HepG2 (cell line): ENCODE results near the gene ZNF474. TPM values are rescaled to one million over a fixed set of nuclear protein-coding genes. Genes with fewer than 3 reads are reported as not detected.

Experiments used
- ATAC-seq: fragments of 200-7000 bp; cut with Tn5 transposase; 3 replicates; pipeline ENCODE4 v1.9.1; 2020; ENCODE audit warnings: mild to moderate bottlenecking, moderate library complexity
- BruUV-seq: library from RNA; stranded (reverse); fragments of 400-500 nt; replicated peaks from 2 replicates; lab custom pipeline; 2021; lab: Mats Ljungman, UMichigan
- CTCF ChIA-PET: fragments of 300-600 bp; formaldehyde crosslinking; extraction: SDS; loops from one replicate; lab custom pipeline; 2021; ENCODE audit warnings: low total read pairs, inconsistent platforms, low intra/inter-chr PET ratio; lab: Yijun Ruan, JAX
- POLR2A ChIA-PET: fragments of 350-600 bp; sonication (Branson Sonifier 250); formaldehyde crosslinking; loops from one replicate; lab custom pipeline; 2020; ENCODE audit warnings: antibody characterized with exemption, inconsistent platforms; lab: Yijun Ruan, JAX
- DNase-seq: peaks from one replicate; pipeline ENCODE4 v3.0.0-alpha.2; 2015; ENCODE audit warnings: low spot score
- FAIRE-seq: peaks from 3 replicates; lab custom pipeline; 2011; peaks lifted over from hg19 to GRCh38; lab: Jason Lieb, UNC
- H2AFZ ChIP-seq: one replicate; pipeline ENCODE4 v1.6.1; 2011; ENCODE audit warnings: low read length, inconsistent platforms
- H3K27ac ChIP-seq: fragments of 300-600 bp; 3 replicates; pipeline ENCODE4 v1.8.0; 2011; ENCODE audit warnings: mixed run types, mild to moderate bottlenecking, mixed read lengths, low read length, inconsistent platforms; ENCODE audit not compliant: insufficient read depth; ENCODE audit errors: extremely low read length
- H3K27me3 ChIP-seq, 2 experiments: fragments of 200-600 bp in 1 of 2; 2 replicates in 1 of 2; 3 replicates in 1 of 2; pipeline versions ENCODE4 v1.6.0 to v1.8.0; 2011; ENCODE audit warnings: low read length in 2 of 2, mild to moderate bottlenecking in 2 of 2, moderate library complexity in 2 of 2, inconsistent platforms in 1 of 2; ENCODE audit not compliant: insufficient read depth in 2 of 2, control insufficient read depth in 1 of 2
- H3K36me3 ChIP-seq, 2 experiments: fragments of 200-600 bp in 1 of 2; replicated peaks in 1 of 2; 2 replicates in 1 of 2; 3 replicates in 1 of 2; pipeline versions ENCODE4 v1.5.1 to v1.8.0; 2011; ENCODE audit warnings: low read length in 2 of 2, inconsistent platforms in 1 of 2; ENCODE audit not compliant: insufficient read depth in 2 of 2, control insufficient read depth in 1 of 2
- H3K4me1 ChIP-seq: 2 replicates; pipeline ENCODE4 v1.5.1; 2012; ENCODE audit warnings: low read length, inconsistent platforms; ENCODE audit not compliant: insufficient read depth
- H3K4me2 ChIP-seq: 2 replicates; pipeline ENCODE4 v1.6.0; 2011; ENCODE audit warnings: low read depth, low read length, inconsistent platforms
- H3K4me3 ChIP-seq, 3 experiments: fragments of 200-600 bp in 1 of 3; sonication (generic), shearing (Covaris generic) in 1 of 3; replicated peaks in 1 of 3; 2 replicates each; pipeline ENCODE4 v1.5.1; 2011 to 2016; ENCODE audit warnings: low read length in 3 of 3, inconsistent platforms in 2 of 3, low read depth in 2 of 3, mild to moderate bottlenecking in 2 of 3, control low read depth in 1 of 3, mixed read lengths in 1 of 3; ENCODE audit not compliant: insufficient read depth in 1 of 3
- H3K79me2 ChIP-seq: one replicate; pipeline ENCODE4 v1.6.1; 2011; ENCODE audit warnings: low read length, inconsistent platforms; ENCODE audit not compliant: insufficient read depth
- H3K9ac ChIP-seq: 2 replicates; pipeline ENCODE4 v1.6.0; 2011; ENCODE audit warnings: mild to moderate bottlenecking, low read depth, low read length, inconsistent platforms; ENCODE audit not compliant: insufficient read depth
- H3K9me3 ChIP-seq: 2 replicates; pipeline ENCODE4 v1.5.1; 2012; ENCODE audit warnings: mild to moderate bottlenecking, low read length
- H4K20me1 ChIP-seq: 2 replicates; pipeline ENCODE4 v1.6.0; 2011; ENCODE audit warnings: inconsistent platforms, mild to moderate bottlenecking, low read length, moderate library complexity; ENCODE audit not compliant: insufficient read depth
- CBX1 ChIP-seq: IDR thresholded peaks from one replicate; pipeline ENCODE4 v1.6.1; 2016; ENCODE audit warnings: antibody characterized with exemption, low read depth
- NKX3-1 ChIP-seq: sonication (generic); formaldehyde crosslinking; IDR thresholded peaks from 2 replicates; pipeline ENCODE4 v1.5.0; 2020; ENCODE audit warnings: missing genetic modification reagents
- ONECUT2 ChIP-seq: sonication (generic); formaldehyde crosslinking; IDR thresholded peaks from 2 replicates; pipeline ENCODE4 v1.4.0; 2020; ENCODE audit warnings: missing genetic modification reagents
- RNF2 ChIP-seq: fragments of 450-650 bp; conservative IDR thresholded peaks from 2 replicates; pipeline ENCODE4 v1.6.1; 2016; ENCODE audit warnings: low read depth
- WIZ ChIP-seq: sonication (generic); formaldehyde crosslinking; IDR thresholded peaks from 2 replicates; pipeline ENCODE4 v1.5.1; 2020; ENCODE audit warnings: mild to moderate bottlenecking, missing genetic modification reagents
- ZBTB3 ChIP-seq: sonication (generic); formaldehyde crosslinking; IDR thresholded peaks from 2 replicates; pipeline ENCODE4 v1.4.0; 2020; ENCODE audit warnings: low read depth, mild to moderate bottlenecking, moderate library complexity, missing genetic modification reagents, borderline replicate concordance
- WGBS: methylation state at CpG from one replicate; pipeline ENCODE4 v1.1.6; 2017; ENCODE audit warnings: low lambda C conversion rate; 5-methylcytosine and 5-hydroxymethylcytosine counted together
- in situ Hi-C: cut with HindIII; loops from 2 replicates; pipeline ENCODE4 v1.10.0; 2017; ENCODE audit warnings: low pct_unique_long_range_greater_than_20kb; ENCODE audit not compliant: extremely low pct_ligation_motif_present
- intact Hi-C: fragments of 100-400 bp; cut with micrococcal nuclease; formaldehyde crosslinking; loops from one replicate; pipeline ENCODE4 v1.10.0; 2022; ENCODE audit not compliant: unreplicated experiment
- polyA plus RNA-seq, 8 experiments: library from polyadenylated mRNA; depleted of rRNA in 3 of 8; stranded (reverse) in 7 of 8; unstranded in 1 of 8; fragments of >200 nt; fragmentation: Illumina TruSeq in 4 of 8; extraction: Trizol in 4 of 8; gene quantifications; 2 replicates each; pipeline versions ENCODE4 v1.2.1 to v1.2.3, GENCODE V29; 2011 to 2016; ENCODE audit warnings: low read depth in 4 of 8, missing spikeins in 1 of 8, mixed read lengths in 1 of 8; ENCODE audit not compliant: insufficient read depth in 1 of 8
- total RNA-seq, 5 experiments: library from RNA; depleted of rRNA; stranded (reverse); fragments of >200 nt; fragmentation: Illumina TruSeq; extraction: Trizol; gene quantifications; 2 replicates each; pipeline ENCODE4 v1.2.3, GENCODE V29; 2016; ENCODE audit warnings: low read depth in 1 of 5
- TF ChIP-seq, protein P1 (sequence below): sonication (generic); formaldehyde crosslinking; IDR thresholded peaks from one replicate; pipeline ENCODE4 v1.5.1; 2020; ENCODE audit warnings: mild to moderate bottlenecking, missing genetic modification reagents; ENCODE audit errors: not compliant biosample characterization

Gene ZNF474
- total and polyA plus RNA-seq, 2 of the 13 experiments (the other 11 are each of a cell fraction or from before 2014, with no cell fraction given): 0.07 TPM; not detected in 1

DNA sequence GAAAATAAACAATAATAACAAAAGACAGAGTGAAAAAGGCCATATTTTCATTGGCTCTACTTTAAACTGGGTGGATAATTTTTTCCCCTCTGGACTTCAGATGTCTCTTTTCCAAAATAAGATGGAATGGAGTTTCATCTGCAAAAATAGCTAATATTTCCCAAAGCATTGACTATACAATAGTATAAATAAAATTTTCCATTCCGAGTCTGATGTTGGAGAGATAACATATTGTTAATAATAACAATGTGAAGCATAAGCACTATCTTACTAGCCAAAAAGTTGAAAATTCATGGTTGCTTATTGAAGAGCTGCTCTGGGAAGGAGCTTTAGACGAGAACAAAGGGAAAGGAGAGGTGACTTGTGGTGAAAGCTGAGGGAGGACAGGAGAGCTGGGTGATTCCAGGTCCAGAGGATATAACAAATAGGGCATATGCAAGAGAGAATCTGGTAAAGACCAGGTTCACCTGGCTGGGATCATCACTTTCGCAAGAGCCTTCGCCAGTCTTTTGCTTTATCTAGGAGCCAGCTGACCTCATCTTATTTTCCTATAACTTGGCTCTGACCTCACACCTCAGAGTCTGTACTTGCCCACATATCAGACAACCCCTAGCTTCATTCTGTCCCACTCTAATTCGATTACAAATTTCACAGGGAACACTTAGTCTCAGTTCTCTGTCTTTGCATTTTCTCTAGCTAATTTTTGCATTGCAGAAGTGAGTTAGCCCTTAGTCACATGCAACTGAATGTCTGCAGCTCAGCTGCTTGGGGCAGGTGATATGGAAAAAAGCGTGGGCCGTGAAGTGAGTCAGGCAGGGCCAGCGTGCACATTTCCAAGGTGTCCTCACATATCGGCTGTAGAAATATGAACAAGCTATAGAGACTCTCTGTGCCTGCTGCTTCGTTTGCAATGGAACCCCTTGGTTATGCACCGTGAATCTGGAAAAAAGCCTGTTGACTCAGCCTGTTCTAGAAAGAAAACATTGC lies 7.6 kb upstream of the ZNF474 start:
- no peak overlapping the region for H3K9ac ChIP-seq
- H3K27me3 ChIP-seq: no peaks in the 10 kb centered on the region
- no peaks in the 10 kb centered on the region for H4K20me1 ChIP-seq
- no TSS peak for BruUV-seq
- no peak overlapping the region for H3K27ac ChIP-seq
- DNase-seq: no peak
- TF ChIP-seq CBX1: no peak
- no peak for TF ChIP-seq WIZ (CRISPR knock-in tag)
- no peak for TF ChIP-seq RNF2
- TF ChIP-seq ZBTB3 (CRISPR knock-in tag): no peak
- no peak for TF ChIP-seq ONECUT2 (CRISPR knock-in tag)
- TF ChIP-seq, protein P1, sequence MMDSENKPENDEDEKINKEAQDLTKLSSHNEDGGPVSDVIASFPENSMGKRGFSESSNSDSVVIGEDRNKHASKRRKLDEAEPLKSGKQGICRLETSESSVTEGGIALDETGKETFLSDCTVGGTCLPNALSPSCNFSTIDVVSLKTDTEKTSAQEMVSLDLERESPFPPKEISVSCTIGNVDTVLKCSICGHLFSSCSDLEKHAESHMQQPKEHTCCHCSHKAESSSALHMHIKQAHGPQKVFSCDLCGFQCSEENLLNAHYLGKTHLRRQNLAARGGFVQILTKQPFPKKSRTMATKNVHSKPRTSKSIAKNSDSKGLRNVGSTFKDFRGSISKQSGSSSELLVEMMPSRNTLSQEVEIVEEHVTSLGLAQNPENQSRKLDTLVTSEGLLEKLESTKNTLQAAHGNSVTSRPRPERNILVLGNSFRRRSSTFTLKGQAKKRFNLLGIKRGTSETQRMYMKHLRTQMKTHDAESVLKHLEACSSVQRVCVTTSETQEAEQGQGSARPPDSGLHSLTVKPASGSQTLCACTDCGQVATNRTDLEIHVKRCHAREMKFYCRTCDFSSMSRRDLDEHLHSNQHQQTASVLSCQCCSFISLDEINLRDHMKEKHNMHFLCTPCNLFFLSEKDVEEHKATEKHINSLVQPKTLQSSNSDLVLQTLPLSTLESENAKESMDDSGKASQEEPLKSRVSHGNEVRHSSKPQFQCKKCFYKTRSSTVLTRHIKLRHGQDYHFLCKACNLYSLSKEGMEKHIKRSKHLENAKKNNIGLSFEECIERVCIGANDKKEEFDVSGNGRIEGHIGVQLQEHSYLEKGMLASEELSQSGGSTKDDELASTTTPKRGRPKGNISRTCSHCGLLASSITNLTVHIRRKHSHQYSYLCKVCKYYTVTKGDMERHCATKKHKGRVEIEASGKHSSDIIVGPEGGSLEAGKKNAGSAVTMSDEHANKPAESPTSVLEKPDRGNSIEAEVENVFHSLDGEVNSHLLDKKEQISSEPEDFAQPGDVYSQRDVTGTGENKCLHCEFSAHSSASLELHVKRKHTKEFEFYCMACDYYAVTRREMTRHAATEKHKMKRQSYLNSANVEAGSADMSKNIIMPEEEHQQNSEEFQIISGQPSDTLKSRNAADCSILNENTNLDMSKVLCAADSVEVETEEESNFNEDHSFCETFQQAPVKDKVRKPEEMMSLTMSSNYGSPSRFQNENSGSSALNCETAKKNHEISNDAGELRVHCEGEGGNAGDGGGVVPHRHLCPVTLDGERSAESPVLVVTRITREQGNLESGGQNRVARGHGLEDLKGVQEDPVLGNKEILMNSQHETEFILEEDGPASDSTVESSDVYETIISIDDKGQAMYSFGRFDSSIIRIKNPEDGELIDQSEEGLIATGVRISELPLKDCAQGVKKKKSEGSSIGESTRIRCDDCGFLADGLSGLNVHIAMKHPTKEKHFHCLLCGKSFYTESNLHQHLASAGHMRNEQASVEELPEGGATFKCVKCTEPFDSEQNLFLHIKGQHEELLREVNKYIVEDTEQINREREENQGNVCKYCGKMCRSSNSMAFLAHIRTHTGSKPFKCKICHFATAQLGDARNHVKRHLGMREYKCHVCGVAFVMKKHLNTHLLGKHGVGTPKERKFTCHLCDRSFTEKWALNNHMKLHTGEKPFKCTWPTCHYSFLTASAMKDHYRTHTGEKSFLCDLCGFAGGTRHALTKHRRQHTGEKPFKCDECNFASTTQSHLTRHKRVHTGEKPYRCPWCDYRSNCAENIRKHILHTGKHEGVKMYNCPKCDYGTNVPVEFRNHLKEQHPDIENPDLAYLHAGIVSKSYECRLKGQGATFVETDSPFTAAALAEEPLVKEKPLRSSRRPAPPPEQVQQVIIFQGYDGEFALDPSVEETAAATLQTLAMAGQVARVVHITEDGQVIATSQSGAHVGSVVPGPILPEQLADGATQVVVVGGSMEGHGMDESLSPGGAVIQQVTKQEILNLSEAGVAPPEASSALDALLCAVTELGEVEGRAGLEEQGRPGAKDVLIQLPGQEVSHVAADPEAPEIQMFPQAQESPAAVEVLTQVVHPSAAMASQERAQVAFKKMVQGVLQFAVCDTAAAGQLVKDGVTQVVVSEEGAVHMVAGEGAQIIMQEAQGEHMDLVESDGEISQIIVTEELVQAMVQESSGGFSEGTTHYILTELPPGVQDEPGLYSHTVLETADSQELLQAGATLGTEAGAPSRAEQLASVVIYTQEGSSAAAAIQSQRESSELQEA (CRISPR knock-in tag): no peak
- no peak for TF ChIP-seq NKX3-1 (CRISPR knock-in tag)
- intact Hi-C loops (no loop called here), in situ Hi-C loops (no loop called here)
- WGBS: 21% methylated on average over 11 of the region's 11 CpGs
- H3K4me3 ChIP-seq: no peak overlapping the region
- H3K4me2 ChIP-seq: no peak overlapping the region
- H3K9me3 ChIP-seq: no peaks in the 10 kb centered on the region
- no peak for ATAC-seq
- H3K4me1 ChIP-seq: no peaks in the 10 kb centered on the region
- POLR2A ChIA-PET: no interaction called here
- CTCF ChIA-PET: no interaction called here
- no peaks in the 10 kb centered on the region for H3K79me2 ChIP-seq
- no peaks in the 10 kb centered on the region for H3K36me3 ChIP-seq
- no peak for FAIRE-seq
- H2AFZ ChIP-seq: no peak overlapping the region
